IMR-90 (cell line): ENCODE measurements around the gene CDKAL1. TPM values are rescaled to one million over a fixed set of nuclear protein-coding genes. Genes with fewer than 3 reads are reported as not detected.

Experiments
- ATAC-seq: fragments of 200-7000 bp; cut with Tn5 transposase; 2 replicates; pipeline ENCODE4 v1.9.1; 2020; ENCODE audit warnings: low read depth, mild to moderate bottlenecking, moderate library complexity
- BruUV-seq: library from RNA; stranded (reverse); fragments of 400-500 nt; replicated peaks from 2 replicates; lab custom pipeline; 2021; lab: Mats Ljungman, UMichigan
- CTCF ChIA-PET: fragments of 300-600 bp; formaldehyde crosslinking; extraction: SDS; loops from one replicate; lab custom pipeline; 2021; ENCODE audit warnings: antibody characterized with exemption; lab: Yijun Ruan, JAX
- POLR2A ChIA-PET: fragments of 300-600 bp; sonication (Branson Sonifier 250); formaldehyde crosslinking; loops from one replicate; lab custom pipeline; 2022; ENCODE audit warnings: antibody characterized with exemption; ENCODE audit not compliant: unreplicated experiment; lab: Charles Lee
- DNase-seq: peaks from one replicate; pipeline ENCODE4 v3.0.0; 2013
- H2AFZ ChIP-seq: replicated peaks from 2 replicates; pipeline ENCODE3; 2013; ENCODE audit warnings: low read length, mild to moderate bottlenecking; ENCODE audit not compliant: poor library complexity
- H2AK5ac ChIP-seq: 2 replicates; pipeline ENCODE4 v1.6.1; 2013; ENCODE audit warnings: low read depth, low read length, inconsistent platforms
- H2AK9ac ChIP-seq: replicated peaks from 2 replicates; pipeline ENCODE3; 2013; ENCODE audit warnings: mild to moderate bottlenecking, low read depth, low read length, moderate library complexity; ENCODE audit not compliant: poor library complexity
- H2BK120ac ChIP-seq: 2 replicates; pipeline ENCODE4 v1.6.1; 2013; ENCODE audit warnings: low read depth, low read length, inconsistent platforms
- H2BK15ac ChIP-seq: 3 replicates; pipeline ENCODE4 v1.6.1; 2013; ENCODE audit warnings: low read depth, low read length, inconsistent platforms
- H2BK20ac ChIP-seq: 2 replicates; pipeline ENCODE4 v1.6.1; 2013; ENCODE audit warnings: low read depth, mild to moderate bottlenecking, inconsistent platforms, low read length, moderate library complexity
- H2BK5ac ChIP-seq: 2 replicates; pipeline ENCODE4 v1.6.1; 2013; ENCODE audit warnings: mild to moderate bottlenecking, low read depth, low read length, inconsistent platforms; ENCODE audit not compliant: poor library complexity, severe bottlenecking
- H3K14ac ChIP-seq: replicated peaks from 2 replicates; pipeline ENCODE4 v1.6.1; 2013; ENCODE audit warnings: low read depth, low read length, inconsistent platforms
- H3K18ac ChIP-seq: 2 replicates; pipeline ENCODE4 v1.6.1; 2013; ENCODE audit warnings: low read depth, low read length, control low read depth
- H3K23ac ChIP-seq: 2 replicates; pipeline ENCODE4 v1.6.1; 2013; ENCODE audit warnings: low read depth, low read length, inconsistent platforms
- H3K27ac ChIP-seq: 2 replicates; pipeline ENCODE4 v1.5.1; 2013; ENCODE audit warnings: mild to moderate bottlenecking, control low read depth, low read length; ENCODE audit not compliant: insufficient read depth
- H3K27me3 ChIP-seq: 2 replicates; pipeline ENCODE4 v1.6.1; 2013; ENCODE audit warnings: low read length; ENCODE audit not compliant: control insufficient read depth, insufficient read depth
- H3K36me3 ChIP-seq: 2 replicates; pipeline ENCODE4 v1.6.1; 2013; ENCODE audit warnings: low read length, mixed read lengths; ENCODE audit not compliant: control insufficient read depth, insufficient read depth
- H3K4ac ChIP-seq: 2 replicates; pipeline ENCODE4 v1.6.1; 2013; ENCODE audit warnings: low read depth, low read length, inconsistent platforms
- H3K4me1 ChIP-seq: 2 replicates; pipeline ENCODE4 v1.6.1; 2013; ENCODE audit warnings: low read length, mixed read lengths; ENCODE audit not compliant: control insufficient read depth, insufficient read depth
- H3K4me2 ChIP-seq: 2 replicates; pipeline ENCODE4 v1.6.1; 2013; ENCODE audit warnings: low read depth, mild to moderate bottlenecking, control low read depth, low read length, moderate library complexity
- H3K4me3 ChIP-seq: 2 replicates; pipeline ENCODE4 v1.5.1; 2013; ENCODE audit warnings: low read depth, mild to moderate bottlenecking, control low read depth, low read length, moderate library complexity; ENCODE audit not compliant: insufficient read depth
- H3K56ac ChIP-seq: 2 replicates; pipeline ENCODE4 v1.6.1; 2013; ENCODE audit warnings: low read length, inconsistent platforms; ENCODE audit not compliant: insufficient read depth; ENCODE audit errors: extremely low read depth
- H3K79me1 ChIP-seq, 2 experiments: 2 replicates each; pipeline ENCODE4 v1.6.1; 2013; ENCODE audit warnings: low read length in 2 of 2, inconsistent platforms in 1 of 2, low read depth in 1 of 2
- H3K9ac ChIP-seq: 2 replicates; pipeline ENCODE4 v1.6.1; 2013; ENCODE audit warnings: low read depth, low read length, control low read depth
- H3K9me1 ChIP-seq: 2 replicates; pipeline ENCODE4 v1.6.1; 2013; ENCODE audit warnings: low read length, inconsistent platforms; ENCODE audit not compliant: insufficient read depth
- H3K9me3 ChIP-seq: 2 replicates; pipeline ENCODE4 v1.6.1; 2013; ENCODE audit warnings: low read length; ENCODE audit not compliant: control insufficient read depth, insufficient read depth
- H4K20me1 ChIP-seq: 2 replicates; pipeline ENCODE4 v1.6.1; 2013; ENCODE audit warnings: low read length, inconsistent platforms; ENCODE audit not compliant: insufficient read depth
- H4K5ac ChIP-seq: 2 replicates; pipeline ENCODE4 v1.6.1; 2013; ENCODE audit warnings: mild to moderate bottlenecking, low read depth, low read length, control low read depth
- H4K8ac ChIP-seq, 2 experiments: 2 replicates each; pipeline ENCODE4 v1.6.1; 2013; ENCODE audit warnings: low read depth in 2 of 2, low read length in 2 of 2, control low read depth in 1 of 2, inconsistent platforms in 1 of 2
- H4K91ac ChIP-seq: 2 replicates; pipeline ENCODE4 v1.6.1; 2013; ENCODE audit warnings: low read depth, low read length, inconsistent platforms; ENCODE audit not compliant: insufficient read depth
- BHLHE40 ChIP-seq: fragments of 150-350 bp; IDR thresholded peaks from 2 replicates; pipeline ENCODE4 v1.6.1; 2016; ENCODE audit warnings: mild to moderate bottlenecking, low read depth, low read length
- CEBPB ChIP-seq: IDR thresholded peaks from 2 replicates; pipeline ENCODE4 v1.6.1; 2012; ENCODE audit warnings: low read depth, low read length, improper control_type of control experiment
- CHD1 ChIP-seq: IDR thresholded peaks from 2 replicates; pipeline ENCODE4 v1.6.1; 2012; ENCODE audit warnings: low read depth, low read length, improper control_type of control experiment
- CTCF ChIP-seq: conservative IDR thresholded peaks from 2 replicates; pipeline ENCODE4 v1.5.1; 2012; ENCODE audit warnings: mild to moderate bottlenecking, low read depth, low read length, improper control_type of control experiment
- ELK1 ChIP-seq: fragments of 150-350 bp; IDR thresholded peaks from 2 replicates; pipeline ENCODE4 v1.6.1; 2016; ENCODE audit warnings: low read depth, mild to moderate bottlenecking, low read length, moderate library complexity, borderline replicate concordance
- FOS ChIP-seq: fragments of 150-350 bp; IDR thresholded peaks from 2 replicates; pipeline ENCODE4 v1.6.1; 2016; ENCODE audit warnings: low read depth, low read length
- MAFK ChIP-seq: IDR thresholded peaks from 2 replicates; pipeline ENCODE4 v1.6.1; 2012; ENCODE audit warnings: low read depth, low read length, improper control_type of control experiment
- MAZ ChIP-seq: IDR thresholded peaks from 2 replicates; pipeline ENCODE4 v1.6.1; 2012; ENCODE audit warnings: low read depth, mild to moderate bottlenecking, low read length, improper control_type of control experiment, moderate library complexity, borderline replicate concordance
- MXI1 ChIP-seq: IDR thresholded peaks from 2 replicates; pipeline ENCODE4 v1.6.1; 2012; ENCODE audit warnings: low read depth, mild to moderate bottlenecking, low read length, moderate library complexity, borderline replicate concordance
- NFE2L2 ChIP-seq: fragments of 150-350 bp; IDR thresholded peaks from 2 replicates; pipeline ENCODE4 v1.6.1; 2016; ENCODE audit warnings: low read depth, mild to moderate bottlenecking, low read length
- POLR2A ChIP-seq: IDR thresholded peaks from 2 replicates; pipeline ENCODE4 v1.6.1; 2012; ENCODE audit warnings: mild to moderate bottlenecking, low read depth, low read length
- RAD21 ChIP-seq: IDR thresholded peaks from 2 replicates; pipeline ENCODE4 v1.6.1; 2012; ENCODE audit warnings: low read length, improper control_type of control experiment
- RCOR1 ChIP-seq: IDR thresholded peaks from 2 replicates; pipeline ENCODE4 v1.6.1; 2012; ENCODE audit warnings: mild to moderate bottlenecking, low read length, improper control_type of control experiment; ENCODE audit not compliant: insufficient replicate concordance
- RFX5 ChIP-seq: IDR thresholded peaks from 2 replicates; pipeline ENCODE4 v1.8.0; 2012; ENCODE audit warnings: low read depth, mild to moderate bottlenecking, low read length, moderate library complexity
- SMC3 ChIP-seq: fragments of 150-350 bp; IDR thresholded peaks from 2 replicates; pipeline ENCODE4 v1.6.1; 2016; ENCODE audit warnings: low read depth, mild to moderate bottlenecking, antibody characterized with exemption, low read length, moderate library complexity
- USF2 ChIP-seq: fragments of 150-350 bp; IDR thresholded peaks from 2 replicates; pipeline ENCODE4 v1.6.1; 2017; ENCODE audit warnings: mild to moderate bottlenecking, antibody characterized with exemption, low read length, low read depth
- WGBS, 2 experiments: methylation state at CpG; one replicate each; pipeline versions ENCODE4 v1.1.5 to v1.1.7; 2013; ENCODE audit warnings: missing lambda C conversion rate in 2 of 2; ENCODE audit not compliant: insufficient read length in 1 of 2; ENCODE audit errors: extremely low coverage in 2 of 2; 5-methylcytosine and 5-hydroxymethylcytosine counted together
- dilution Hi-C: fragments of 300-500 bp; cut with HindIII; formaldehyde crosslinking; loops from one replicate; pipeline ENCODE4 v1.14.3; 2018; ENCODE audit warnings: low sequenced_read_pairs; ENCODE audit not compliant: unreplicated experiment
- in situ Hi-C: fragments of 300-500 bp; cut with MboI; formaldehyde crosslinking; loops from 3 replicates; pipeline ENCODE4 v1.14.3; 2019; ENCODE audit warnings: low sequenced_read_pairs, inconsistent platforms, mixed read lengths
- intact Hi-C: fragments of 100-400 bp; cut with micrococcal nuclease; formaldehyde crosslinking; loops from 2 replicates; pipeline ENCODE4 v1.10.0; 2022
- polyA plus RNA-seq, 3 experiments: library from polyadenylated mRNA; depleted of rRNA; stranded (reverse); fragments of >200 nt; gene quantifications; 2 replicates each; pipeline ENCODE4 v1.2.3, GENCODE V29; 2012; ENCODE audit warnings: low replicate concordance in 1 of 3
- total RNA-seq: library from RNA; depleted of rRNA; stranded (reverse); fragments of >200 nt; gene quantifications from 2 replicates; pipeline ENCODE4 v1.2.3, GENCODE V29; 2012

The CDKAL1 gene
- total and polyA plus RNA-seq, 2 of the 4 experiments (the other 2 are of a cell fraction) = 3.7 to 13.1 TPM

- DNase-seq = no peak
- Histone ChIP-seq H3K9me3 (no peaks in the 10 kb centered on the region), H4K5ac (no peak overlapping the region), H4K20me1 (no peaks in the 10 kb centered on the region), H3K4me2 (no peak overlapping the region), H2BK5ac (no peak overlapping the region), H4K8ac (no peak overlapping the region), H3K79me1 (no peaks in the 10 kb centered on the region; a peak in 1 of 4 replicates), H3K36me3 (no peaks in the 10 kb centered on the region), H3K27me3 (no peaks in the 10 kb centered on the region), H2AK5ac (no peak overlapping the region), H3K9me1 (no peaks in the 10 kb centered on the region), H3K14ac (no peak overlapping the region), H2BK20ac (no peak overlapping the region), H3K56ac (no peak overlapping the region), H4K91ac (no peak overlapping the region), H2BK15ac (no peak overlapping the region), H3K27ac (no peak overlapping the region), H2BK120ac (no peak overlapping the region), H3K9ac (no peak overlapping the region), H2AFZ (no peak overlapping the region), H3K4me3 (no peak overlapping the region), H3K4me1 (no peaks in the 10 kb centered on the region), H3K18ac (no peak overlapping the region), H2AK9ac (no peak overlapping the region), H3K23ac (no peak overlapping the region), H3K4ac (no peak overlapping the region)
- POLR2A ChIA-PET = no interaction called here
- no TSS peak for BruUV-seq
- CTCF ChIA-PET = interaction anchor here (1.0 kb wide), 1 partner anchor 9 kb away, joined by 4 read pairs; no protein-coding TSS in a partner anchor
- ATAC-seq = no peak
- in situ Hi-C loops (no loop called here), dilution Hi-C loops (no loop called here), intact Hi-C loops (loop anchor here (10.0 kb wide), 1 partner anchor 481 kb away; no protein-coding TSS in a partner anchor)
- no peak for TF ChIP-seq RFX5
- no peak for TF ChIP-seq CEBPB
- TF ChIP-seq NFE2L2 = no peak
- no peak for TF ChIP-seq CHD1
- TF ChIP-seq SMC3 = no peak
- no peak for TF ChIP-seq BHLHE40
- no peak for TF ChIP-seq RCOR1
- no peak for TF ChIP-seq USF2
- TF ChIP-seq MAFK = no peak
- no peak for TF ChIP-seq ELK1
- TF ChIP-seq MAZ = no peak
- no peak for TF ChIP-seq MXI1
- no peak for TF ChIP-seq RAD21
- no peak for TF ChIP-seq CTCF
- TF ChIP-seq FOS = no peak
- no peak for TF ChIP-seq POLR2A
- no CpG with 5 or more reads among the region's 2 CpGs for WGBS, 2 experiments
Measured at GRCh38 chr6:21104288-21104687, 570.0 kb downstream of the CDKAL1 start.
